GDM1 (cell line): ENCODE results near the gene CCDC102A.

ENCODE experiments used
- DNase-seq: peaks from one replicate; lab custom pipeline; 2025; lab: John Stamatoyannopoulos, UW

The CCDC102A gene

GRCh38 chr16:57518520-57518919 is 17.9 kb downstream of the CCDC102A start:
- DNase-seq = no peak

GRCh38 chr16:57517397-57518367 is 18.7 kb downstream of the CCDC102A start:
- DNase-seq = no peak

GRCh38 chr16:57516773-57517172 is 19.6 kb downstream of the CCDC102A start:
- no peak for DNase-seq

DNA sequence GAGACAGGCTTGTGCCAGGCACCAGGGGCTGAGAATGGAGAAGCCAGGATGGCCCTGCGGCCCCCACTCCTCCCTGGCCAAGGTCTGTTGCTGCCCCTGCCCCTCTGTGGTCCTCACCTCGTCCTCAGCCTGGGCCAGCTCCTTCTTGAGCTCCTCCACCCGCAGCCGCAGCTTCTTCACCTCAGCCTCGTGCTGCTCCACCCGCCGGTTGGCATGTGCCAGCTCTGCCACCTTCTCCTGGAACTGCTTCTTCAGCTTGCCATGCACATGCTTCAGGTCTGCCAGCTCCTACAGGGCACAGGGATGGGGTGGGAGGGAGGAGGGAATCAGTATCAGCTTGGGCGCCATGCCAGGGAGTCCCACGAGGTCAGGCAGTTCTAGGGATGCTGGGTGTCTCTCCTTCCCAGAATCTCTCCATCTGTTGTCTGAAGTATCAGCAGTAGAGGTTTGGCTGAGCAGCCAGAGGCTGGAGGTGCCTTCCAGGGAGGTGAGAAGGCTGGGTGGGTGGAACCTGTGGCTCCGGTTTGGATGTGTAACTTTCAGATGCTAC is 20.1 kb downstream of the CCDC102A start:
- no peak for DNase-seq

GRCh38 chr16:57514791-57515600 is 21.4 kb downstream of the CCDC102A start:
- no peak for DNase-seq

- DNase-seq = no peak
These were observed 22.0 kb downstream of the CCDC102A start for GRCh38 chr16:57514371-57514770.

DNA sequence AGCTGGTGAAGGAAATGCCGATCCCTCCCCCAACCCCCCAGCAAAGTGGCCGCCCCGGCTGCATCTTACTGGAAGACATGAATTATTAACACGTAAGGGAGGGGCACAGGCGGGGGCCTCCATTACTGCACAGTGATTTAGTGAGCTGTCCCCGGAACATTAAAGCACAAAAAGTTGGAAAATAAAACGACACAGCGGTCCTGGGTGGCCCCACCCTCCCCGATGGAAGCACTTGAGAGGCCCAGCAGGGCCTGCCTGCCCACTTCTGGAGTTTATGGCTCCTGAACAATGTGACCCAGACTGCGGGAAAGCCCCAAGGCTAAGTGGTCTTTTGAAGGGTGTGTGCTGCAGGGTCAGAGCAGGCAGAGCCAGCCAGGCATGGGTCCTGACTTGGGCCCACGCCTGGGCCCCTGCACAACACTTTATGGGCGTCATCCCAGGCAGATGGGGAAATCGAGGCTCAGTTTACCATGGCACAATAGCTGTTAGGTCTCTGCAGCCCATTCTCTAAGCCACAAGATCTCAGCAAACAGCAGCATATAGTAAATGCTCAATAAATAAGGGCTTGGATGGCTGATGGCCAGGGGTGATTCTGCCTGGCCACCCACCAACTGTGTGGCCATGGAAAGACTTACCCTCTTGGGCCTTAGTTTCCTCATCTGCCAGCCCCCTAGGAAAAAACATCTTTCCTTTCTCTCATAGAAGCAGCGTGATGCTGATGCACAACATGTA is 22.8 kb downstream of the CCDC102A start:
- no peak for DNase-seq

- DNase-seq = no peak
These were observed 23.9 kb downstream of the CCDC102A start for GRCh38 chr16:57512296-57513001.

DNA sequence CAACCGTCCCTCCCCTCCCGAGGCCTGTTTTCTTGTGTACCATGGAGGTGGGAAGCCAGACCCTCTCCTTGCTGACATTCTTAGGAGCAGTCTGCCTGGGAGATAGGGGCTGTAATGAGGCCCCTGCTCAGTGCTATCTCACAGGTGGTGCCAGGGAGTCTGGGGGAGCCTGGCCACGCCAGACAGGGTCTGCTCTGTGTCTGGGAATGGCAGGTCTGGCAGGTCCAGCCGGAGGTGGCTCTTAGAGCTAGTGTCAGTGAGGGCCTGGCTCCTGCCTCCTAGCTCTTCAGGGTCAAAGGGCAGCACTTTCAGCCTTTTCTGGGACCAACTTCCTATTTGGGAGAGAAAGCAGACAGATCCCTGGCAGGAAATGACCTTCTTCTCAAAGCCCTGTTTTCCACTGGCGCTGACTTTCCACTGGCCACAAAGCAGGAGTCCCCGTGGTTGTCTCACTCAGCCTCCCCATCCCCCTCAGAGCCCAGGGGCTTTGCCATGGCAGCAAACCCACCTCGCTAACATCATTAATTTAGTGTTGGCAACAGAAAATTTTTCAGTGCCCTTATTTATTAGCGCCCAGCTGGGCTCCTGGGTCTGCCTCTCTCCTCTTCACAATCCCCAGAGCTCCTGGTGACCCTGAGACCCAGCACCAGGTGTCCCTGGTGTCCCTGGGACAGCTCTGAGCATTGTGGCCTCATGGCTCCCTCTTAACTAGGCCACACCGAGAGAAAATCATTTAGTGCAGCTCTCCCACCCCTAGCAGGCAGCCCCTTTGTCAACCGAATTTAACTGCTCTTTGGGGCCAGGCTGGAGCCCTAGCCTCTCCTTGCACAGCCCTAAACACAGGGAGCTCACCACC is 26.1 kb downstream of the CCDC102A start:
- no peak for DNase-seq

- no peak for DNase-seq
These were observed 27.0 kb downstream of the CCDC102A start for GRCh38 chr16:57509231-57509923.

DNA sequence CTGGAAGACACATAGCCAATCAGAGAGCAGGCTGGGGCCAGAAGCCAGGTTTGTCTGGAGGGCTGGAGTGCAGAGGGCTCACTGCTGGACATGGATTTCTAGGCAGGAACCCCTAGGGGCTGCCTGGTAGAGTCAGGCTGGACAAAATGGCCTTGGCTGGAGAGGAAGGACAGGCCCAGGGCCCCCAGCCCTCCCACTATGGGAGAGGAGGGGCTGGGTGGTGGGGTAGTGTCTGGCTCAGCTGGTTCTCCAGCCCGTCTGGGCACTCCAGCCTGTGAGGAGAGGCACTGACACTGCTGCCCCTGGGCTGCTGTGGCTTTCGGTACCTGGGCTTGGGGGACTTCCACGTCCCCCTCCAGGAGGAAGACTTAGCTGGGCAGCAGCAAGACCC is 28.3 kb downstream of the CCDC102A start:
- no peak for DNase-seq

- DNase-seq = no peak
These were observed 29.0 kb downstream of the CCDC102A start for GRCh38 chr16:57507136-57508034.

DNA sequence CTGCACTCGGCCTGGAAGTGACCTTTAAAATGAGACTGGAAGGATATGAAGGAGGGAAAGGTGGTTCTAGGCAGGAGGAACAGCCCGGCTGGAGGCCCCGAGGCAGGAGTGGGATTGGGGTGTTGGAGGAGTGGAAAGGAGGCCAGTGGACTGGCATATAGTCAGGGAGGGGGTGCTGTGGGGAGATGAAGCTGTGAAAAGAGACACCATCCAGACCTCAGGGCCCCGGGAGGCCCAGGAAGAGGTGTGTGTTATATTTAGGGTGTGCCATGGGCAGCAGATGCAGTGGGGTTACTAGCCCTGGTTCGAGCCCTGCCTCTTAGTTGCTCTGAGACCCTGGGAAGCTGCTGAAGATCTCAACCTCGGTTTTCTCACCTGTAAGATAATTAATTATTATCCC is 31.2 kb downstream of the CCDC102A start:
- DNase-seq = no peak

GRCh38 chr16:57504491-57504890 is 31.9 kb downstream of the CCDC102A start:
- DNase-seq = no peak

- no peak for DNase-seq
These were observed 32.4 kb downstream of the CCDC102A start for GRCh38 chr16:57504001-57504400.

GRCh38 chr16:57503366-57503765 is 33.0 kb downstream of the CCDC102A start:
- DNase-seq = no peak

- no peak for DNase-seq
These were observed 34.2 kb downstream of the CCDC102A start for GRCh38 chr16:57502048-57502775.

- no peak for DNase-seq
These were observed 34.9 kb downstream of the CCDC102A start for GRCh38 chr16:57501492-57501891.
